Testis (tissue), 2 donors: ENCODE measurements around the gene POMC.
"Not testable (repeated sequence)": the region's sequence is repeated elsewhere in the genome, so short reads cannot be mapped to it uniquely, and the experiment has no call there.

Experiments used
- POLR2A ChIP-seq: fragments of 450-650 bp; IDR thresholded peaks from one replicate; pipeline ENCODE4 v1.6.1; 2017; ENCODE audit warnings: antibody characterized with exemption, mild to moderate bottlenecking, moderate library complexity
- TF ChIP-seq, protein P1 (sequence below), 3 experiments: fragments of 450-650 bp in 2 of 3; fragments of 200-600 bp in 1 of 3; sonication (generic) in 1 of 3; IDR thresholded peaks; one replicate each; pipeline ENCODE4 v1.5.1; 2016 to 2019; ENCODE audit warnings: antibody characterized with exemption in 3 of 3, mild to moderate bottlenecking in 2 of 3, moderate library complexity in 1 of 3

DNA sequence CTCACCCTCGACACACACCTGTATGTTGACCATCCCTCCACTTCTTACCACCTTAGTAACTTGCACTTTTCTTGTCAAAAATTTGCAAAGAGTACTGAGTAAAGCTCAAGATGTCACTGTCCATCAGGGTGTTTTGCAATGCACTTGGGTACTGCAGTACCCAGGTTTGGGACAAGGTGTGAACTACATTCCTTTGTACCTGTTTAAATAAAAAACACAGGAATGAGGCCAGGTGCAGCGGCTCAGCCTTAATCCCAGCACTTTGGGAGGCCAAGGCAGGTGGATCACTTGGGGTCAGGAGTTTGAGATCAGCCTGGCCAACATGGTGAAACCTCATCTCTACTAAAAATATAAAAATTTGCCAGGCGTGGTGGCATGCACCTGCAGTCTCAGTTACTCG, 27.8 kb downstream of the POMC start:
- TF ChIP-seq, protein P1, sequence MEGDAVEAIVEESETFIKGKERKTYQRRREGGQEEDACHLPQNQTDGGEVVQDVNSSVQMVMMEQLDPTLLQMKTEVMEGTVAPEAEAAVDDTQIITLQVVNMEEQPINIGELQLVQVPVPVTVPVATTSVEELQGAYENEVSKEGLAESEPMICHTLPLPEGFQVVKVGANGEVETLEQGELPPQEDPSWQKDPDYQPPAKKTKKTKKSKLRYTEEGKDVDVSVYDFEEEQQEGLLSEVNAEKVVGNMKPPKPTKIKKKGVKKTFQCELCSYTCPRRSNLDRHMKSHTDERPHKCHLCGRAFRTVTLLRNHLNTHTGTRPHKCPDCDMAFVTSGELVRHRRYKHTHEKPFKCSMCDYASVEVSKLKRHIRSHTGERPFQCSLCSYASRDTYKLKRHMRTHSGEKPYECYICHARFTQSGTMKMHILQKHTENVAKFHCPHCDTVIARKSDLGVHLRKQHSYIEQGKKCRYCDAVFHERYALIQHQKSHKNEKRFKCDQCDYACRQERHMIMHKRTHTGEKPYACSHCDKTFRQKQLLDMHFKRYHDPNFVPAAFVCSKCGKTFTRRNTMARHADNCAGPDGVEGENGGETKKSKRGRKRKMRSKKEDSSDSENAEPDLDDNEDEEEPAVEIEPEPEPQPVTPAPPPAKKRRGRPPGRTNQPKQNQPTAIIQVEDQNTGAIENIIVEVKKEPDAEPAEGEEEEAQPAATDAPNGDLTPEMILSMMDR (IDR thresholded peaks at IDR 0.05) = not testable (repeated sequence)
- not testable (repeated sequence) for TF ChIP-seq POLR2A
